Prostate gland (tissue), 2 donors: ENCODE data around the gene CD48.

Source experiments
- POLR2AphosphoS5 ChIP-seq: sonication (generic); formaldehyde crosslinking; IDR thresholded peaks from one replicate; pipeline ENCODE4 v1.6.1; 2017; ENCODE audit warnings: antibody characterized with exemption
- TF ChIP-seq, protein P1 (sequence below), 4 experiments: fragments of 200-600 bp in 2 of 4; fragments of 450-650 bp in 2 of 4; sonication (generic) in 2 of 4; IDR thresholded peaks; 1 replicate in 3 of 4; 2 replicates in 1 of 4; pipeline ENCODE4 v1.5.1; 2016 to 2019; ENCODE audit warnings: antibody characterized with exemption in 4 of 4, mild to moderate bottlenecking in 2 of 4, moderate library complexity in 2 of 4

DNA sequence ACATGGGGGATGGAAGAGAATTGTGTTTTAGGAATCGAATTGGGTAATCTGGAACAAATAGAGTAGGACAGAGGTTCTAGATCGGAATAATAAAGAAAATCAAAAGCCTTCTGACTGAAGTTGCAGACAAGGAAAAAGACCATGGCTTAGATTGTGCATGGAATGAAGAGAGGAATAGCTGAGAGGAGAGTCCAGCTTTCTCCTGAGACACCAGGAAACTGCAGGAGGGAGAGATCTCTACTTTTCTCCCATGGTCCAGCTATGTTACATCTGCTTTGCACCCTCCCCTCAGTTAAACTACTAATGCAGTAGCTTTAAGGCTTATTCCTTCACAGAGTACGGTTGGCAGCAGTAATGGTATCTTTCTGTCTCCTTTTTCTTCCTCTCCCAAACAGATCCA, 40.8 kb upstream of the CD48 start:
- TF ChIP-seq, protein P1, sequence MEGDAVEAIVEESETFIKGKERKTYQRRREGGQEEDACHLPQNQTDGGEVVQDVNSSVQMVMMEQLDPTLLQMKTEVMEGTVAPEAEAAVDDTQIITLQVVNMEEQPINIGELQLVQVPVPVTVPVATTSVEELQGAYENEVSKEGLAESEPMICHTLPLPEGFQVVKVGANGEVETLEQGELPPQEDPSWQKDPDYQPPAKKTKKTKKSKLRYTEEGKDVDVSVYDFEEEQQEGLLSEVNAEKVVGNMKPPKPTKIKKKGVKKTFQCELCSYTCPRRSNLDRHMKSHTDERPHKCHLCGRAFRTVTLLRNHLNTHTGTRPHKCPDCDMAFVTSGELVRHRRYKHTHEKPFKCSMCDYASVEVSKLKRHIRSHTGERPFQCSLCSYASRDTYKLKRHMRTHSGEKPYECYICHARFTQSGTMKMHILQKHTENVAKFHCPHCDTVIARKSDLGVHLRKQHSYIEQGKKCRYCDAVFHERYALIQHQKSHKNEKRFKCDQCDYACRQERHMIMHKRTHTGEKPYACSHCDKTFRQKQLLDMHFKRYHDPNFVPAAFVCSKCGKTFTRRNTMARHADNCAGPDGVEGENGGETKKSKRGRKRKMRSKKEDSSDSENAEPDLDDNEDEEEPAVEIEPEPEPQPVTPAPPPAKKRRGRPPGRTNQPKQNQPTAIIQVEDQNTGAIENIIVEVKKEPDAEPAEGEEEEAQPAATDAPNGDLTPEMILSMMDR (IDR thresholded peaks at IDR 0.05) = no peak
- TF ChIP-seq POLR2AphosphoS5 = no peak
